IPS DF 4.7 (cell line): ENCODE results near the gene CFAP97D2.
"Not testable (repeated sequence)": the region's sequence is repeated elsewhere in the genome, so short reads cannot be mapped to it uniquely, and the experiment has no call there.

Experiments
- DNase-seq: peaks from one replicate; pipeline ENCODE4 v3.0.0-alpha.2; 2013; ENCODE audit warnings: low spot score; ENCODE audit errors: extremely low read depth

The CFAP97D2 gene

GRCh38 chr13:114179087-114179658, at the start of gene CFAP97D2:
Gene CFAP97D2 (plus strand): TSS chr13:114179257. CDS start chr13:114179331, 74 bp downstream.
- DNase-seq, result no peak

GRCh38 chr13:114129649-114130062, 49.4 kb upstream of the CFAP97D2 start:
- DNase-seq, result no peak

- DNase-seq, result no peak
Observed at GRCh38 chr13:114130131-114130836, 48.8 kb upstream of the CFAP97D2 start.

GRCh38 chr13:114130837-114131582, 48.0 kb upstream of the CFAP97D2 start:
- no peak for DNase-seq

- no peak for DNase-seq
Observed at GRCh38 chr13:114131583-114132418, 47.3 kb upstream of the CFAP97D2 start.

- DNase-seq, result no peak
Observed at GRCh38 chr13:114132419-114133121, 46.5 kb upstream of the CFAP97D2 start, which contains the start of gene RASA3. Gene RASA3 (minus strand): TSS chr13:114132623. CDS start chr13:114132489, 134 bp downstream.

- DNase-seq, result not testable (repeated sequence)
Observed at GRCh38 chr13:114133126-114133525, 45.9 kb upstream of the CFAP97D2 start.

GRCh38 chr13:114133552-114133951, 45.5 kb upstream of the CFAP97D2 start:
- DNase-seq, result not testable (repeated sequence)

- DNase-seq, result no peak
Observed at GRCh38 chr13:114134111-114134943, 44.7 kb upstream of the CFAP97D2 start.

- no peak for DNase-seq
Observed at GRCh38 chr13:114134944-114135610, 44.0 kb upstream of the CFAP97D2 start.

GRCh38 chr13:114135731-114136171, 43.3 kb upstream of the CFAP97D2 start:
- no peak for DNase-seq

GRCh38 chr13:114136576-114136975, 42.5 kb upstream of the CFAP97D2 start:
- no peak for DNase-seq

- no peak for DNase-seq
Observed at GRCh38 chr13:114140131-114140905, 38.7 kb upstream of the CFAP97D2 start.

GRCh38 chr13:114140906-114141250, 38.2 kb upstream of the CFAP97D2 start:
- no peak for DNase-seq

- DNase-seq, result no peak
Observed at GRCh38 chr13:114141261-114141996, 37.6 kb upstream of the CFAP97D2 start.

GRCh38 chr13:114142137-114142550, 36.9 kb upstream of the CFAP97D2 start:
- DNase-seq, result no peak

GRCh38 chr13:114142640-114143490, 36.2 kb upstream of the CFAP97D2 start:
- no peak for DNase-seq
